Measurements from ENCODE around the gene CNGB1. TPM values are rescaled to one million over a fixed set of nuclear protein-coding genes. Genes with fewer than 3 reads are reported as not detected.

CNGB1 gene
- total RNA-seq, 1 experiment from 2014 or later, result not detected

DNA sequence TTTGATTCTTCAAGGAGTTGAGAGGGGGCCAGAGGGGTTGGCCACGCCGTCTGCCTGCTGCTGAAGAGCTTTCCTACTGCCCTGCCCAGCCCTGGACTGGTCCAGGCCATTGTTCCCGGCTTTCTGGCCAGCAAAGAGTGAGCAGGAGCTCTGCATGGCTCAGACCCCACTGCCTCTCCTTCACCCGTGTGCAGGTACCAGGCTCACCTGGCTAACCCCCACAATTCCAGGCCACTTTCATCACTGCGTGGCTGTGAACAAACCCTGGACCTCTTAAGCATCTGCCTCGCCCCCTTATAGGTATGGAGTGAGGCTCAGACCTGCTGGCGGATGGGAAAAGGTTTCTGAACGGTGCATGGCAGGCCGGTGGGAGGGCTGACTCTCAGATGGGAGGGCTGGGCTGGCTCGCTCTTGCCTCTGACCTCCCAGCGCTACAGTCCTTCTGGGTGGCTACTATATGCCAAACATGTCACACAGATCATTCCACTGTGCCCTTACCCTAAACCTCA, 20.7 kb upstream of the CNGB1 start:
- no peaks in the 10 kb centered on the region for H4K20me1 ChIP-seq (ENCODE audit: insufficient read depth)
- no peak overlapping the region for H2AFZ ChIP-seq (ENCODE audit: low read depth, low read length, poor library complexity, severe bottlenecking)
- no TSS peak for BruUV-seq (replicated peaks)
- DNase-seq (ENCODE audit: low read depth, low spot score), result no peak
- ChIA-PET RAD21 (ENCODE audit: low non-redundant PET in 1 of 2, low total read pairs in 2 of 2, uncharacterized antibody in 2 of 2, unreplicated experiment in 2 of 2) (no interaction called here), POLR2A (no interaction called here), CTCF (no interaction called here)
- H3K27me3 ChIP-seq (ENCODE audit: insufficient read depth, low read length), result no peaks in the 10 kb centered on the region
- ATAC-seq, result no peak
- H3K4me1 ChIP-seq (ENCODE audit: control insufficient read depth in 1 of 2, insufficient read depth in 2 of 2, low read length in 2 of 2), result peaks cover 0 to 11% of the 10 kb centered on the region in 2 experiments; a peak in 3 of 4 replicates
- no peaks in the 10 kb centered on the region for H3K9me2 ChIP-seq (ENCODE audit: insufficient read depth)
- intact Hi-C loops (cut with micrococcal nuclease), result no loop called here
- no peak for TF ChIP-seq SRF (IDR thresholded peaks at IDR 0.05; ENCODE audit: low read depth)
- TF ChIP-seq EZH2 (IDR thresholded peaks at IDR 0.05), result no peak
- no peak for TF ChIP-seq REST (IDR thresholded peaks at IDR 0.05; ENCODE audit: low read depth)
- no peak for TF ChIP-seq YY1 (IDR thresholded peaks at IDR 0.05; ENCODE audit: extremely low read depth, insufficient replicate concordance, low read depth, low read length)
- no peak for TF ChIP-seq ZFX (IDR thresholded peaks at IDR 0.05)
- TF ChIP-seq POLR2A (IDR thresholded peaks at IDR 0.05; ENCODE audit: borderline replicate concordance, extremely low read depth, insufficient read depth, insufficient read length), result no peak
- no peak for TF ChIP-seq CEBPB (IDR thresholded peaks at IDR 0.05; ENCODE audit: low read depth)
- no peak for TF ChIP-seq ZBTB33 (IDR thresholded peaks at IDR 0.05; ENCODE audit: extremely low read depth, insufficient replicate concordance, low read length)
- no peak for TF ChIP-seq POLR2AphosphoS5 (IDR thresholded peaks at IDR 0.05; ENCODE audit: low read depth, low read length)
- H3K27ac ChIP-seq (ENCODE audit: low read depth, low read length), result no peak overlapping the region
- no peaks in the 10 kb centered on the region for H3K9me3 ChIP-seq (ENCODE audit: control insufficient read depth in 1 of 2, insufficient read depth in 1 of 2, low read depth in 1 of 2, low read length in 2 of 2)
- no peaks in the 10 kb centered on the region for H3K36me3 ChIP-seq (ENCODE audit: control insufficient read depth in 1 of 2, insufficient read depth in 2 of 2, low read length in 2 of 2)
- H3K4me2 ChIP-seq (ENCODE audit: low read length), result no peak overlapping the region
- H3K4me3 ChIP-seq (replicated peaks in 1 of 2; ENCODE audit: low read depth in 1 of 2, low read length in 2 of 2), result no peak overlapping the region
- H3K79me2 ChIP-seq (ENCODE audit: insufficient read depth, low read length), result no peaks in the 10 kb centered on the region
- no peak overlapping the region for H3K9ac ChIP-seq (ENCODE audit: low read length)

All from HCT116 (cell line).